GM19240 (cell line): ENCODE data around the gene STK39.
"Not testable (repeated sequence)": the region's sequence is repeated elsewhere in the genome, so short reads cannot be mapped to it uniquely, and the experiment has no call there.

Experiments
- DNase-seq: peaks from one replicate; pipeline ENCODE4 v3.0.0; 2011; ENCODE audit warnings: low spot score; ENCODE audit not compliant: insufficient read length

Gene STK39

GRCh38 chr2:168090366-168091135 lies 156.8 kb downstream of the STK39 start:
- peak; percentile 17 for DNase-seq

DNA sequence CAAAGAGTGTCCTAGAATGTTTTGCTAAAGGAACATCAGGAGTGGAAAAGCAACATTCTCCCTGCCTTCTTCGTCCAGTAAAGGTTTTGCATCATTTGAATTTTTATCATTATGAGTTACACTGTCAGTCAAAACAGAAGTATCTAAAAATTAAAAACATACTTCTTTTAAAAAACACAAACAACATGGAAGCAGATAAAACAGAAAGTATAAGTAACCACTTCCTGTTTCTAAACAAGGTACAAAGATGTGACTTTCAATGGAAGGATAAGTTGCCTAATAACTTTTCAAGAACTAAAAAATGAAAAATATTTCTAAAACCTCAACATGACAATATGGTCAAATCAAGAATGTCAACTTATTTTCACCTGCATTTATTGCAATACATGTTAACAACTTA lies 158.2 kb downstream of the STK39 start:
- no peak for DNase-seq

- DNase-seq, result no peak
Measured at GRCh38 chr2:168087401-168087800, 160.0 kb downstream of the STK39 start.

GRCh38 chr2:168086851-168087250 lies 160.5 kb downstream of the STK39 start:
- DNase-seq, result no peak

DNA sequence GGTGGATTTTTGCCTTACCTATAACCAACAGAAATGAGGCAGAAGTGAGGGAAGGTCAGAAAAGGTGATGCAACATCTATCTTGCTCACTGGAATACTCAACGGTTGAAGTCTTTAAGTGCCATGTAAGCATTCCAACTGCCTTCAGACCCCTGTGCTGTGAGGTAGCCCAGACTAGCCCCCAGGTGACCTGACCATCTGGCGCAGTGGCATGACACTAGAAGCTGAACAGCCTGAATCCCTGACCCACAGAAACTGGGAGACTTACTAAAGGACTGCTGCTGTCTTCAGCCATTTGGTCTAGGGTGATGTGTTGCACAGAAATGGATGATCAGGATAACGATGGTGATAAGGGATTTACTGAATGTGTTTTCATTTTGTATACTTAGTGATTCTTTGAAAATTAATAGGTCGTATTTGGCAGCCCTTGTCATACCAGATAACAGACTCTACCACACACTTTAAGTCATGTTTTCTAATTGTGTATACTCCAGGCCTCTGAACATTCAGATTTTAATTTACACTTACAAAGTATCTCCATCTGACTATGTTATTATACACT lies 161.5 kb downstream of the STK39 start:
- DNase-seq, result no peak

DNA sequence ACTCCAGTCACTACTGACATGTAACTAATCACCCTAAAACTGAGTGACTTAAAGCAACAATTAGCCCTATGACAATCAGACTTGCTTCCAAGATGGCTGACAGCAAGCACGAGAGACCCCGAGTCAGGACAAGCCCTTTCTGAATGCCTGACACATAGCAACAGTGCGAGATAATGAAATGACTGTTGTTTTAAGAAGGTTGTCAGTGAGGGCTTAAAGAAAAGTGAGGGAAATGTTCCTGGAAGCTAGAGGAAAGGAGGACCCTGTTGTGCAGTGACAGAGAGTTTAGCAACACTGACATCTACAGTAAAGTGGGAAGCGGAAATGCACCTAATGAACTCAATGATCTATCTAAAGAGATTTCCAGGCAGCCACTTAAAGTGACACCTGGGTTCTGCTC lies 163.1 kb downstream of the STK39 start:
- no peak for DNase-seq

- DNase-seq, result not testable (repeated sequence)
Measured at GRCh38 chr2:168081452-168081851, 165.9 kb downstream of the STK39 start.

DNA sequence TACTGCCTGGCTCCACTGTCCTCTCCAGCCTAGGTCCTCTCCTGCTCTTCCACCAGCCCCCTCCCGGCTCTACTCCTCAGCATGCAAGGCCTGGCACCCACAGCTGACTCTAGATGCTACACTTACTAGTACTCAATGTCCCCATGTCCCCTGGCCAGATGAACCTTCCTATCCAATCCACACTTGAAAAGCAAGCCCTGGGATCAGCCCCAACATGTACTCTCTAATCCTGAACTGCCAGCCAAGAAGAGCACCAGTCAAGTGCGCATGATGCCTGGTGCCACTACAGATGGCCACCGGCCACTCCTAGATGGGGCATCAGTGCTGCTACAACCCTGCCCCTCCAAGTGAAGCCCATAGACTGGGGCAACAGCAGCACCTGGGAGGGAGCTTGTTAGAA lies 168.2 kb downstream of the STK39 start:
- no peak for DNase-seq

DNA sequence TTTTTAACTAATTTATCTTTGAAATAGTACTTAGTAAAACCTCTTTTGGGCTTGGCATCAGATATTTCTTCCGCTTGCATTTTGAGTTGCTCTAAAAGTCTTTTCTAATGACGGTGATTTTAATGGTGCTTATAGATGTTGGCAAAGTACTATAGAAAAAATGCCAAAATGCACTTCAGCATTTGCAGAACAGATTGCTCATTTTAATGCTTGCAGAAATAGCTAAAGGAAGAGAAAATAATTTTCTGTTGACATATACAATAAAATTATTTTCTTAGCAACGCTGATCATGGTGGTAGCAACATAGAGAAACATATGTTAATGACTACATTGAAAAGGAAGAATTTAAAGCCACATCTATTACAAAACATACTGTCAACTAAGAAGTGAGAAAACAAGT lies 170.7 kb downstream of the STK39 start:
- DNase-seq, result no peak

GRCh38 chr2:168075446-168075845 lies 171.9 kb downstream of the STK39 start:
- DNase-seq, result no peak

- no peak for DNase-seq
Measured at GRCh38 chr2:168072626-168073303, 174.6 kb downstream of the STK39 start.

DNA sequence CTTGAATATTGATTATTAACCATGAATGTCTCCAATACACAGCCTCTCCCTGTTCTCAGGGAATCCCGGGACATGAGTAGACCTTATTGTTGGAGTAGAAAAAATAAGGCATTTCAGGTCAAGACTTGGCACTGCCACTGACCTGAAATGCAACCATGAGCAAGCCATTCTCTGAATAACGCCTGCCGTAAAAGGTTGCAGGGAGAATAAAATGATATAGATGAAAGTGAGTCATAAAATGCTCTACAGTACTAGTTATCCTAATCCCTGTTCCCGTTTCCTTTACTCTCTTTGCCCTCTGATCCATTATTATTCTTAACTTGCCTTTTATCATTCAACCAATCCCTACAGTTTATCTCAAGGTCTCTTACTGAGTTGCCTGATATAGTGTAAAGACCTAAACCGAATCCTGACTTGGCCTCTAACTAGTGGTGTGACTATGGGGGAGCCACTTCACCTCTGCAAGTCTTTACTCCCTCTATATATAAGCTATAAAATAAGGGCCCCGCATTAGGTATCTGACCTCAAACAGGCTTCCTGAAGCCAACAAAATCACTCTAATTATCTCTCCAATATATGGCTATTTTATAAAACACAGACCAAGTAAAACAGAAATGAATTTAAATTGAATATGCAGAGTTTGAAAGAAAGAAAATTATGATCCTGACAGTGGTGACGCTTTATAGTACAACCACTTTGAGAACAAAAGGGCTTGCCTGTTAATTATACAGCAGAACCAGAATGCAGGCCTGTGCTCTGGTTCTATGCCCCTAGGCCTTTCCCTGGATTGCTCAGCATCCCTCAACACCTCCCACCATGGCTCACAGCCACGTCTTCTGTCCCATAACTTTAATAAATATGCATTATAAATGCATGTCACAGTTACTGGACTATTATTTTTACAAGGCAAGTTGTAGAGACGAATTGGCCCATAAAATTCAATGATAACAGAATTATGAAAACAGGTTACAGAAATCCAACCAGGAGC lies 183.1 kb downstream of the STK39 start:
- DNase-seq, result no peak

GRCh38 chr2:168062936-168063335 lies 184.5 kb downstream of the STK39 start:
- no peak for DNase-seq

- no peak for DNase-seq
Measured at GRCh38 chr2:168062054-168062453, 185.3 kb downstream of the STK39 start.

- DNase-seq, result no peak
Measured at GRCh38 chr2:168060986-168061750, 186.2 kb downstream of the STK39 start.

GRCh38 chr2:168059758-168060157 lies 187.6 kb downstream of the STK39 start:
- DNase-seq, result no peak

GRCh38 chr2:168058675-168059074 lies 188.7 kb downstream of the STK39 start:
- DNase-seq, result no peak

- DNase-seq, result no peak
Measured at GRCh38 chr2:168056242-168056787, 191.1 kb downstream of the STK39 start.

DNA sequence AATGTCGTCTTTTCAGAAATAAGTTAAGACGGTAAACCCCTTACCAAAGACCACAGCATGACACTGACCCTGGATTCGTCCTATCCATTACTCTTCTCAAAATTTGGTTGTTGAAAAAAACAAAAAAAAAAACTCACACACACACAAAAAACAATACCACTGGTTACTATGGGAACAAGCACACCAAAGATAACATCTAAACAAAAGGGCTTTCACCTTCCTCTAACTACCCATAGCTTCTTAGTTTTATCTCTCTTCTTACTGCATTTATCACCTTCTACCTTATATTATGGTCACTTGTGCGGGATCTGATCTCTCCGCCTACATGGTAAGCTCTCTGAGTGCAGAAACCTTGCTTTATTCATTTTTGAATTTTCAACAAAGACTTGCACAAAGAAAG lies 192.7 kb downstream of the STK39 start:
- no peak for DNase-seq

DNA sequence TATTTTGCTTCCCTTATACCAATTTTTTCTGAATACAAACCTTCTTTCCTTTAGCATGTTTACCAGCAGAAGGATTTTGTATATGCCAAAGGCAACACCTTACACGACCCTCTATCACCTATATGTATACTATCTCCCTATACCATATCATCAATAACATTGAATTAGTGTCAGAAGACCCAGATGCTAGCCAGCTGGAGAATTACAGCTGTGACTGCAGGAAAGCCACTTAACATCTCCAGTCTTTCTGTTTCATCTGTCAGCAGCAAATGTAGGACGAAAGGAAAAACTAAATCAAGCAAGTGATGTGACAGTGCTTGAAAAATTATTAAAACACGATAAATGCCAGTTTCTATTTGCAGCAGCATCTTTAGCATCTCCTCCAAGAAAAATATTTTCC lies 193.7 kb downstream of the STK39 start:
- DNase-seq, result no peak
